ENCODE data around the gene ATG4B.

- TF ChIP-seq CTCF (IDR thresholded peaks at IDR 0.05; ENCODE audit: poor library complexity, severe bottlenecking) = no peak
- no peak for TF ChIP-seq EP300 (conservative IDR thresholded peaks at IDR 0.05; ENCODE audit: poor library complexity, severe bottlenecking)
- TF ChIP-seq EZH2 (IDR thresholded peaks at IDR 0.05; ENCODE audit: borderline replicate concordance, insufficient read depth, low read length, poor library complexity, severe bottlenecking) = no peak
- TF ChIP-seq MXI1 (conservative IDR thresholded peaks at IDR 0.05; ENCODE audit: poor library complexity, severe bottlenecking) = no peak
- no peak for TF ChIP-seq POLR2AphosphoS5 (IDR thresholded peaks at IDR 0.05)
Measured at GRCh38 chr2:241592126-241592845, 45.2 kb upstream of the ATG4B start.

Measured in neural cell (in vitro differentiated cells).